Activated CD4-positive, alpha-beta T cell treated with anti-CD3 and anti-CD28 coated beads, Interleukin-10, Interleukin-2, amounts not matched to agents 100 ng/mL and 50 ng/mL, durations not matched to agents 16 hours and 8 hours (primary cell): Measurements from ENCODE around the gene STK16.
A peak's percentile ranks its signal among the peaks of the same experiment; 100 is the strongest.

Experiments used
- DNase-seq: peaks from one replicate; pipeline ENCODE4 v3.0.0-alpha.2; 2020

STK16 gene

GRCh38 chr2:219214141-219214540 lies 31.1 kb upstream of the STK16 start:
- DNase-seq, result no peak

GRCh38 chr2:219214786-219215185 lies 30.5 kb upstream of the STK16 start:
- DNase-seq, result no peak

- DNase-seq, result peak; percentile 20
Measured at GRCh38 chr2:219215871-219216534, 29.3 kb upstream of the STK16 start.

GRCh38 chr2:219216535-219216915 lies 28.8 kb upstream of the STK16 start:
- DNase-seq, result no peak

GRCh38 chr2:219218217-219218731 lies 27.0 kb upstream of the STK16 start:
- DNase-seq, result no peak

GRCh38 chr2:219218732-219219701 lies 26.3 kb upstream of the STK16 start, which contains the start of gene ABCB6:
Gene ABCB6, minus strand, starts transcription at chr2:219218958. Its CDS starts 285 bp downstream, at chr2:219218673.
- peak; percentile 93 for DNase-seq

- no peak for DNase-seq
Measured at GRCh38 chr2:219219784-219220532, 25.3 kb upstream of the STK16 start.

- no peak for DNase-seq
Measured at GRCh38 chr2:219220652-219221402, 24.5 kb upstream of the STK16 start.

GRCh38 chr2:219221957-219222518 lies 23.2 kb upstream of the STK16 start:
- no peak for DNase-seq

- no peak for DNase-seq
Measured at GRCh38 chr2:219223831-219224610, 21.3 kb upstream of the STK16 start.

GRCh38 chr2:219225350-219225749 lies 19.9 kb upstream of the STK16 start:
- DNase-seq, result no peak

GRCh38 chr2:219228041-219228910 lies 17.0 kb upstream of the STK16 start:
- DNase-seq, result no peak

- DNase-seq, result no peak
Measured at GRCh38 chr2:219228911-219229304, 16.4 kb upstream of the STK16 start.

GRCh38 chr2:219229305-219230058 lies 15.8 kb upstream of the STK16 start, which contains the start of the genes ANKZF1 and ATG9A:
Gene ANKZF1, plus strand, starts transcription at chr2:219229806. Its CDS starts 452 bp downstream, at chr2:219230258.
Gene ATG9A, minus strand, starts transcription at chr2:219229636. Its CDS starts 1,612 bp downstream, at chr2:219228024.
- peak; percentile 99 for DNase-seq

GRCh38 chr2:219230059-219230540 lies 15.2 kb upstream of the STK16 start:
- peak; percentile 65 for DNase-seq

GRCh38 chr2:219234331-219234730 lies 10.9 kb upstream of the STK16 start:
- DNase-seq, result no peak

- no peak for DNase-seq
Measured at GRCh38 chr2:219243291-219243761, 2.0 kb upstream of the STK16 start.

- no peak for DNase-seq
Measured at GRCh38 chr2:219244789-219245147, 511 bp upstream of the STK16 start.

GRCh38 chr2:219245899-219246230 lies 586 bp downstream of the STK16 start:
- peak; percentile 39 for DNase-seq
